Esophagus muscularis mucosa (tissue), 4 donors: ENCODE data around the gene MTUS2.
A peak's percentile ranks its signal among the peaks of the same experiment; 100 is the strongest.

Source experiments
- CTCF ChIP-seq, 3 experiments: fragments of 200-600 bp in 2 of 3; fragments of 450-650 bp in 1 of 3; sonication (generic) in 2 of 3; IDR thresholded peaks; one replicate each; pipeline ENCODE4 v1.5.1; 2017 to 2019; ENCODE audit warnings: antibody characterized with exemption in 3 of 3, mild to moderate bottlenecking in 2 of 3, moderate library complexity in 1 of 3
- EP300 ChIP-seq: sonication (generic); formaldehyde crosslinking; IDR thresholded peaks from one replicate; pipeline ENCODE4 v1.6.1; 2017; ENCODE audit warnings: antibody characterized with exemption
- POLR2A ChIP-seq: fragments of 450-650 bp; IDR thresholded peaks from one replicate; pipeline ENCODE4 v1.6.1; 2017; ENCODE audit warnings: antibody characterized with exemption, moderate library complexity, mild to moderate bottlenecking, low read depth
- POLR2AphosphoS5 ChIP-seq, 2 donors: sonication (generic); formaldehyde crosslinking; IDR thresholded peaks; one replicate each; pipeline ENCODE4 v1.6.1; 2017; ENCODE audit warnings: antibody characterized with exemption in 2 of 2

GRCh38 chr13:29369060-29369743, 549.1 kb downstream of the MTUS2 start:
- TF ChIP-seq CTCF (IDR thresholded peaks at IDR 0.05), result peak; percentile 41 to 54 (median 42)
- no peak for TF ChIP-seq POLR2AphosphoS5 (IDR thresholded peaks at IDR 0.05)
- no peak for TF ChIP-seq POLR2A
- TF ChIP-seq EP300, result no peak
